B cell (primary cell): ENCODE data around the gene AZGP1. TPM values are rescaled to one million over a fixed set of nuclear protein-coding genes. Genes with fewer than 3 reads are reported as not detected.
"Not testable (repeated sequence)": the region's sequence is repeated elsewhere in the genome, so short reads cannot be mapped to it uniquely, and the experiment has no call there.

Source experiments
- ATAC-seq: fragments of 200-7000 bp; cut with Tn5 transposase; one replicate; pipeline ENCODE4 v1.10.0; 2021; ENCODE audit warnings: low read depth, mild to moderate bottlenecking, moderate number of reproducible peaks, moderate library complexity
- CTCF ChIA-PET: fragments of 350-600 bp; sonication (Branson Sonifier 250); formaldehyde crosslinking; loops from one replicate; lab custom pipeline; 2021; ENCODE audit warnings: antibody characterized with exemption, inconsistent platforms; lab: Charles Lee
- POLR2A ChIA-PET: fragments of 350-600 bp; sonication (Branson Sonifier 250); formaldehyde crosslinking; loops from one replicate; lab custom pipeline; 2021; ENCODE audit warnings: antibody characterized with exemption; lab: Charles Lee
- DNase-seq: peaks from one replicate; pipeline ENCODE4 v3.0.0; 2013
- H2AFZ ChIP-seq: 2 replicates; pipeline ENCODE4 v1.6.1; 2012; ENCODE audit warnings: mild to moderate bottlenecking, low read depth, low read length; ENCODE audit not compliant: insufficient read depth, poor library complexity, severe bottlenecking
- H3K27ac ChIP-seq, 2 donors: 1 replicate in 1 of 2; 2 replicates in 1 of 2; pipeline ENCODE4 v1.5.1; 2012 to 2013; ENCODE audit warnings: low read length in 2 of 2, mild to moderate bottlenecking in 2 of 2, moderate library complexity in 1 of 2
- H3K27me3 ChIP-seq, 4 experiments: fragments of 200-600 bp in 1 of 4; sonication (generic) in 1 of 4; replicated peaks in 1 of 4; 1 replicate in 2 of 4; 2 replicates in 2 of 4; pipeline versions ENCODE4 v1.6.1 to v1.7.0; 2013 to 2016; ENCODE audit warnings: low read length in 3 of 4, mild to moderate bottlenecking in 2 of 4, mixed read lengths in 1 of 4, moderate library complexity in 1 of 4; ENCODE audit not compliant: insufficient read depth in 4 of 4, control insufficient read depth in 3 of 4; ENCODE audit errors: control extremely low read depth in 1 of 4
- H3K36me3 ChIP-seq, 2 experiments: replicated peaks in 1 of 2; 1 replicate in 1 of 2; 2 replicates in 1 of 2; pipeline versions ENCODE4 v1.6.1 to v1.7.1; 2013; ENCODE audit warnings: low read length in 1 of 2; ENCODE audit not compliant: insufficient read depth in 2 of 2, control insufficient read depth in 1 of 2; ENCODE audit errors: control extremely low read depth in 1 of 2, extremely low read depth in 1 of 2
- H3K4me1 ChIP-seq, 2 donors: fragments of 200-600 bp in 1 of 2; sonication (generic) in 1 of 2; 1 replicate in 1 of 2; 2 replicates in 1 of 2; pipeline versions ENCODE4 v1.5.1 to v1.6.1; 2013 to 2017; ENCODE audit warnings: low read length in 2 of 2; ENCODE audit not compliant: control insufficient read depth in 2 of 2, insufficient read depth in 2 of 2
- H3K4me2 ChIP-seq: replicated peaks from 2 replicates; pipeline ENCODE3; 2012; ENCODE audit warnings: mild to moderate bottlenecking, low read depth, low read length; ENCODE audit not compliant: poor library complexity, severe bottlenecking
- H3K4me3 ChIP-seq, 5 experiments: fragments of 200-600 bp in 1 of 5; sonication (generic) in 1 of 5; 1 replicate in 3 of 5; 2 replicates in 2 of 5; pipeline versions ENCODE4 v1.5.1 to v1.7.0; 2011 to 2016; ENCODE audit warnings: low read length in 4 of 5, mild to moderate bottlenecking in 4 of 5, low read depth in 2 of 5, control low read depth in 1 of 5, moderate library complexity in 1 of 5; ENCODE audit not compliant: insufficient read depth in 1 of 5; ENCODE audit errors: control extremely low read depth in 1 of 5, extremely low read depth in 1 of 5
- H3K79me2 ChIP-seq: fragments of 200-600 bp; sonication (generic); one replicate; pipeline ENCODE4 v1.6.0; 2016; ENCODE audit warnings: low read length; ENCODE audit not compliant: control insufficient read depth, insufficient read depth
- H3K9ac ChIP-seq: fragments of 200-600 bp; sonication (generic); 2 replicates; pipeline ENCODE4 v1.6.1; 2017; ENCODE audit warnings: mild to moderate bottlenecking, low read length, moderate library complexity
- H3K9me3 ChIP-seq, 3 donors: one replicate each; pipeline versions ENCODE4 v1.6.1 to v1.7.1; 2013; ENCODE audit warnings: low read length in 2 of 3; ENCODE audit not compliant: control insufficient read depth in 2 of 3, insufficient read depth in 1 of 3; ENCODE audit errors: control extremely low read depth in 1 of 3
- H4K20me1 ChIP-seq: 2 replicates; pipeline ENCODE4 v1.6.0; 2012; ENCODE audit warnings: mild to moderate bottlenecking, low read length; ENCODE audit not compliant: insufficient read depth, control insufficient read depth, poor library complexity, severe bottlenecking
- H3K27ac Mint-ChIP-seq: one replicate; pipeline ENCODE4 v1.8.0; 2021; ENCODE audit warnings: mixed read lengths
- H3K27me3 Mint-ChIP-seq: one replicate; pipeline ENCODE4 v1.8.0; 2021; ENCODE audit warnings: mixed read lengths
- H3K4me1 Mint-ChIP-seq: one replicate; pipeline ENCODE4 v1.8.0; 2021; ENCODE audit warnings: mixed read lengths
- H3K4me3 Mint-ChIP-seq: one replicate; pipeline ENCODE4 v1.8.0; 2021; ENCODE audit warnings: mixed read lengths
- H3K9me3 Mint-ChIP-seq: one replicate; pipeline ENCODE4 v1.8.0; 2022; ENCODE audit warnings: mixed read lengths; ENCODE audit not compliant: insufficient read depth
- CTCF ChIP-seq: fragments of 200-600 bp; IDR thresholded peaks from one replicate; pipeline ENCODE4 v1.8.0; 2022; ENCODE audit warnings: antibody characterized with exemption, mild to moderate bottlenecking
- EZH2 ChIP-seq: IDR thresholded peaks from 2 replicates; pipeline ENCODE4 v1.6.1; 2012; ENCODE audit warnings: borderline replicate concordance, low read depth, mild to moderate bottlenecking, moderate library complexity, low read length; ENCODE audit not compliant: insufficient read depth, poor library complexity, severe bottlenecking
- WGBS: methylation state at CpG from one replicate; pipeline ENCODE4 v1.1.5; 2013; ENCODE audit warnings: missing lambda C conversion rate; ENCODE audit not compliant: insufficient coverage; 5-methylcytosine and 5-hydroxymethylcytosine counted together
- intact Hi-C: fragments of 100-400 bp; cut with micrococcal nuclease; formaldehyde crosslinking; loops from one replicate; pipeline ENCODE4 v1.10.0; 2022
- polyA plus RNA-seq: library from polyadenylated mRNA; depleted of rRNA; stranded (reverse); fragments of >200 nt; gene quantifications from 2 replicates; pipeline ENCODE4 v1.2.3, GENCODE V29; 2012
- total RNA-seq, 2 donors: library from RNA; stranded (reverse); fragments of 120-200 nt in 1 of 2; gene quantifications; 1 replicate in 1 of 2; 2 replicates in 1 of 2; pipeline versions ENCODE4 v1.2.3 to v1.2.4, GENCODE V29; 2013 to 2022

AZGP1 gene
- total and polyA plus RNA-seq, 2 donors (not counting 1 experiment from before 2014, with no cell fraction given) = not detected

GRCh38 chr7:99990460-99990852 lies 14.6 kb upstream of the AZGP1 start:
- H3K9me3 Mint-ChIP-seq = no peaks in the 10 kb centered on the region
- intact Hi-C loops = loop anchor here (2.0 kb wide), 1 partner anchor 140 kb away; no protein-coding TSS in a partner anchor
- peaks cover 3% of the 10 kb centered on the region for H3K4me1 Mint-ChIP-seq
- ATAC-seq = no peak
- Histone ChIP-seq H3K79me2 (no peaks in the 10 kb centered on the region), H3K36me3 (no peaks in the 10 kb centered on the region), H3K9me3 (no peaks in the 10 kb centered on the region), H3K27ac (no peak overlapping the region), H3K27me3 (peaks cover 0 to 8% (median 0%) of the 10 kb centered on the region in 4 experiments), H4K20me1 (no peaks in the 10 kb centered on the region), H3K4me1 (peaks cover 0 to 4% of the 10 kb centered on the region in 2 donors), H3K9ac (no peak overlapping the region), H3K4me3 (no peak overlapping the region), H2AFZ (peak overlapping the region; percentile 36), H3K4me2 (peak overlapping the region; percentile 23)
- ChIA-PET CTCF (interaction anchor here (0.6 to 7.9 kb wide), 16 partner anchors 9 to 498 kb away, joined by 3 to 94 read pairs (median 3); partner anchors contain the start of genes TRIM4 and ZKSCAN1), POLR2A (no interaction called here)
- H3K4me3 Mint-ChIP-seq = no peak overlapping the region
- no peak for DNase-seq
- TF ChIP-seq CTCF = no peak
- H3K27me3 Mint-ChIP-seq = peaks cover 24% of the 10 kb centered on the region
- 65% methylated on average over 11 of the region's 14 CpGs for WGBS
- no peak overlapping the region for H3K27ac Mint-ChIP-seq

- Mint-ChIP-seq H3K27ac (no peak overlapping the region), H3K4me3 (no peak overlapping the region), H3K4me1 (peaks cover 3% of the 10 kb centered on the region), H3K9me3 (no peaks in the 10 kb centered on the region), H3K27me3 (peaks cover 35% of the 10 kb centered on the region)
- H3K79me2 ChIP-seq = no peaks in the 10 kb centered on the region
- H4K20me1 ChIP-seq = no peaks in the 10 kb centered on the region
- 82% methylated on average over 5 of the region's 5 CpGs for whole genome bisulfite sequencing
- H3K27ac ChIP-seq = no peak overlapping the region
- no peak overlapping the region for H2AFZ ChIP-seq
- no peak for DNase-seq
- H3K27me3 ChIP-seq = peaks cover 0 to 7% (median 0%) of the 10 kb centered on the region in 4 experiments
- no peak overlapping the region for H3K4me3 ChIP-seq
- ChIA-PET CTCF (interaction anchor here (0.6 to 5.4 kb wide), 5 partner anchors 9 to 74 kb away, joined by 3 to 35 read pairs (median 12); no protein-coding TSS in a partner anchor), POLR2A (no interaction called here)
- no peaks in the 10 kb centered on the region for H3K36me3 ChIP-seq
- H3K4me1 ChIP-seq = peaks cover 0 to 4% of the 10 kb centered on the region in 2 donors
- H3K9me3 ChIP-seq = no peaks in the 10 kb centered on the region
- H3K4me2 ChIP-seq = no peak overlapping the region
- ATAC-seq = no peak
- TF ChIP-seq CTCF = no peak
- no peak for TF ChIP-seq EZH2
- H3K9ac ChIP-seq = no peak overlapping the region
- intact Hi-C loops = no loop called here
Measured at GRCh38 chr7:99987846-99988245, 12.0 kb upstream of the AZGP1 start.

- intact Hi-C loops, ATAC-seq, H3K9ac ChIP-seq, POLR2A ChIA-PET, H3K4me3 Mint-ChIP-seq, DNase-seq, H4K20me1 ChIP-seq, H3K9me3 ChIP-seq, H3K27ac ChIP-seq, H3K27me3 ChIP-seq, H3K9me3 Mint-ChIP-seq, H3K79me2 ChIP-seq, H3K4me1 ChIP-seq, H3K4me1 Mint-ChIP-seq, H3K4me2 ChIP-seq, H2AFZ ChIP-seq, H3K36me3 ChIP-seq, H3K4me3 ChIP-seq, H3K27ac Mint-ChIP-seq: not testable (repeated sequence)
- CTCF ChIA-PET = interaction anchor here (0.9 to 5.4 kb wide), 4 partner anchors 9 to 73 kb away, joined by 3 to 35 read pairs (median 16); no protein-coding TSS in a partner anchor
- WGBS = 84% methylated on average over 12 of the region's 14 CpGs
- peaks cover 35% of the 10 kb centered on the region for H3K27me3 Mint-ChIP-seq
Measured at GRCh38 chr7:99987306-99987705, 11.5 kb upstream of the AZGP1 start.
